ENCODE measurements around the gene LEMD2.

GRCh38 chr6:33757113-33757512 is 31.8 kb downstream of the LEMD2 start:
- TF ChIP-seq EZH2 (IDR thresholded peaks at IDR 0.05) (no peak), POLR2AphosphoS5 (IDR thresholded peaks at IDR 0.05; ENCODE audit: borderline replicate concordance, low read depth, low read length) (no peak)

Data from SK-N-MC (cell line).